NB4 (cell line): Measurements from ENCODE around the gene RALY.

ENCODE experiments used
- DNase-seq: peaks from one replicate; pipeline ENCODE4 v3.0.0; 2010; ENCODE audit warnings: low read depth
- H3K4me3 ChIP-seq: one replicate; pipeline ENCODE4 v1.5.1; 2011; ENCODE audit warnings: mild to moderate bottlenecking, low read depth, low read length, moderate library complexity
- CTCF ChIP-seq: IDR thresholded peaks from one replicate; pipeline ENCODE4 v1.5.1; 2012; ENCODE audit warnings: low read depth, low read length
- MYC ChIP-seq: IDR thresholded peaks from 2 replicates; pipeline ENCODE4 v1.6.1; 2011; ENCODE audit warnings: low read depth, low read length
- POLR2A ChIP-seq: IDR thresholded peaks from 2 replicates; pipeline ENCODE4 v1.6.1; 2011; ENCODE audit warnings: mild to moderate bottlenecking; ENCODE audit not compliant: insufficient read length; ENCODE audit errors: extremely low read depth
- TF ChIP-seq, protein P1 (sequence below): IDR thresholded peaks from 2 replicates; pipeline ENCODE4 v1.6.1; 2011; ENCODE audit warnings: low read depth, low read length

Gene RALY

DNA sequence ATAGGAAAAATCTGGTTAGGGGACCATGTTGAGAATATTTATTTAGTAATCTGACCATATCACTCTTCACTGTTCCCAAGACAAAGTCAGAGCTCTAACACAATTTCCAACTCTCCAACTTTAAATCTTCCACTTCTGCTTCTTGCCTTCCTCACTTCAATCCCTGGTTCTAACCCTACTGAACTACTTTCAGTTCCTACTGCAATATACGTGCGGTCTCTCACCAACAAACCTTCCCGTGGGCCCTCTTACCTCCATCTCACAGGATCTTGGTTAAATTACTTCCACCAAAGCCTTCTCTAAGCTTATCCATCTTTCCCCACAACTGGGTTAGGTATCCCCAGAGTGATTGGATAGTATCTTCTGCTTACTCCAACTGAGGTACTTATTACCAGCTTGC, 110.3 kb downstream of the RALY start:
- TF ChIP-seq, protein P1, sequence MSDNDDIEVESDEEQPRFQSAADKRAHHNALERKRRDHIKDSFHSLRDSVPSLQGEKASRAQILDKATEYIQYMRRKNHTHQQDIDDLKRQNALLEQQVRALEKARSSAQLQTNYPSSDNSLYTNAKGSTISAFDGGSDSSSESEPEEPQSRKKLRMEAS = no peak
- TF ChIP-seq MYC = no peak
- TF ChIP-seq CTCF = no peak
- no peak for TF ChIP-seq POLR2A
- no peak for DNase-seq
- H3K4me3 ChIP-seq = no peak overlapping the region

DNA sequence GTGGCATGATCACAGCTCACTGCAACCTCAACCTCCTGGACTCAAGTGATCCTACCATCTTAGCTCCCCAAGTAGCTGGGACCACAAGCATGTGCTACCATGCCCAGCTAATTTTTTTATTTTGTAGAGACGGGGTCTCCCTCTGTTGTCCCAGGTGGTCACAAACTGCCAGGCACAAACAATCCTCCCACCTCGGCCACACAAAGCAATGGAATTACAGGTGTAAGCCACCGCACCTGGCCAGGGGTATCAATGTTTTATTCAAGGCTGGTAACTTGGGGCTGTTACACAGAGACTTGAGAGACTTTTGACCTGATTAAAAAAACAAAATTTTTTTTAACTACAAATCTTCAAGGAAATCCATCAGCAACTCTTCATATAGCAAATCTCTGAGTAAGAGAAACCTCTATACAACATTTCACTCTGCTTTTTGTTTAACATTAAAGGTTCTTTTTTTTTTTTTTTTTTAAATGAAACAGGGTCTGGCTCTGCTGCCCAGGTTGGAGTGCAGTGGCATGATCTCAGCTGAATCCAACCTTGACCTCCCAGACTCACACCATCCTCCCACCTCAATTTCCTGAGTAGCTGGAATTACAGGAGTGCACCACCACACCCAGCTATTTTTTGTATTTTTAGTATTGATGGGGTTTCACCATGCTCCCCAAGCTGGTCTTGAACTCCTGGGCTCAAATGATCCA, 112.4 kb downstream of the RALY start:
- DNase-seq = no peak
- TF ChIP-seq, protein P1 = no peak
- no peak for TF ChIP-seq MYC
- TF ChIP-seq CTCF = no peak
- TF ChIP-seq POLR2A = no peak
- no peak overlapping the region for H3K4me3 ChIP-seq

DNA sequence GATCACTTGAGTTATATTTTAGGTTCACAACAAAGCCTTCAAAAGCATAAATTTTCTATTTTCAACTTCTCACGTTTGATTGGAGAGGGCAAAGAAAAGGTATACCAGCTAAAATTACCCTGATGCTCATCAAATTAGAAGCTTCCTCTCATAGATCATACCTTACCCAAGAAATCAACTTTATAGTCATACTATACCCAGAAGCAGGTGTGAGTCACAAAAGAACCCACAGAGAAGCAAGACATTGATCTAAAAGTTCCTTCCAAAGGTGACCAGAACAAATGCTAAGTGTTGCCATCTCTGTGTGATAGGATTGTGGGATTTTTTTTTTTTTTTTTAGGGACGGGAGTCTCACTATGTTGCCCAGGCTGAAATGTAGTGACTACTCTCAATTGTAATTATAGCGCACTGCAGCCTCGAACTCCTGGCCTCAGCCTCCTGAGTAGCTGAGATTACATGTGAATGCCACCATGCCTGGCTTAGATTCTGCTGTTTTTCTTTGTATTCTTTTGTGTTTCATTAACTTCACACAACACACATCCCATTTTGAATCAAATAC, 115.0 kb downstream of the RALY start:
- TF ChIP-seq MYC = no peak
- H3K4me3 ChIP-seq = peak overlapping the region; percentile 93
- DNase-seq = no peak

GRCh38 chr20:34109442-34109841, 115.7 kb downstream of the RALY start:
- no peak for TF ChIP-seq POLR2A
- no peak for TF ChIP-seq MYC
- TF ChIP-seq, protein P1 = no peak
- TF ChIP-seq CTCF = no peak
- H3K4me3 ChIP-seq = peak overlapping the region; percentile 93
- no peak for DNase-seq

DNA sequence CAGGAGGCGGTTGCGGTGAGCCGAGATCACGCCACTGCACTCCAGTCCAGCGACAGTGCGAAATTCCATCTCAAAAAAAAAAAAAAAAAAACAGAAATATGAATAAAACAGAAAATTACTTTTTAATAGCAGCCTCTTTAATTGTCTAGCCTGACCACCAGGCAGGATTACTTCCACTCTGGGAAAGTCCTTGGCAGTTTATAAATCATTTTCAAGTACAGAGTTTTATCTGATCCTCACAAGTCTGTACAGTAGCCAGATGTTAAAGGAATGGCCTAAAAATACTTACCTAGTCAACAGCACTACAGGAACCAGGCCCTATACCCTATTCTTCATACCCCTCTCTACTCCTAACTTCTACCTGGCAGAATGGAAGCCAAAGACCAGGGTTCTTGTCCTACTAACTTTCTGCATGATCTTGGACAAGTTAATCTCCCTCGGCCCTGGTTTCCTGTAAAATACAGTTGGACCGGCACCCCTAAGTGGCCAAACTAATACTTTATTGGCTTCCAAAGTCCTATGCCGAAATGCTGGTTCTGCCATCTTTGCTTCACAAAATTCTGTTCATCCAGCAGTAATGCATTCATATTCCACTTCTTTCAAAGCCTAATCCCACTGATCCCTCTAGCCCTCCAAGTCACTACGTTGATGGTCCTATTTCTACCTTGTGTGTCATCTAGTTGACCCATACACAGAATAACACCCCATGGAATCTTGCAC, 116.5 kb downstream of the RALY start:
- peak overlapping the region; percentile 93 for H3K4me3 ChIP-seq
- TF ChIP-seq, protein P1 = peak; percentile 30; the same call in 1 of the 2 replicates
- TF ChIP-seq MYC (no peak), POLR2A (no peak)
- no peak for DNase-seq

- TF ChIP-seq CTCF (no peak), MYC (0 out of 2 replicates have a peak, but pooled peaks have one; percentile 18)
- peak; percentile 74 for DNase-seq
- peak overlapping the region; percentile 93 for H3K4me3 ChIP-seq
Observed at GRCh38 chr20:34110745-34111641, 117.3 kb downstream of the RALY start.
